Kidney (tissue), 14 donors: ENCODE data around the gene VAT1L. TPM values are rescaled to one million over a fixed set of nuclear protein-coding genes. Genes with fewer than 3 reads are reported as not detected.

Experiments used
- DNase-seq, 5 donors: peaks; one replicate each; pipeline ENCODE4 v3.0.0-alpha.2; 2013 to 2020
- FAIRE-seq: peaks from 2 replicates; lab custom pipeline; 2012; peaks lifted over from hg19 to GRCh38; lab: Jason Lieb, UNC
- H3K27ac ChIP-seq, 2 donors: one replicate each; pipeline ENCODE4 v1.7.0; 2013; ENCODE audit warnings: low read depth in 2 of 2, low read length in 2 of 2, inconsistent platforms in 1 of 2
- H3K27me3 ChIP-seq: one replicate; pipeline ENCODE4 v1.7.1; 2013; ENCODE audit warnings: low read length, inconsistent platforms; ENCODE audit not compliant: control insufficient read depth, insufficient read depth
- H3K36me3 ChIP-seq, 3 donors: one replicate each; pipeline versions ENCODE4 v1.7.0 to v1.7.1; 2013; ENCODE audit warnings: low read length in 3 of 3, control low read depth in 1 of 3, inconsistent platforms in 1 of 3; ENCODE audit not compliant: insufficient read depth in 3 of 3, control insufficient read depth in 2 of 3
- H3K4me1 ChIP-seq, 3 donors: one replicate each; pipeline versions ENCODE4 v1.7.0 to v1.7.1; 2013; ENCODE audit warnings: low read length in 3 of 3, inconsistent platforms in 1 of 3, low read depth in 1 of 3; ENCODE audit not compliant: control insufficient read depth in 2 of 3, insufficient read depth in 2 of 3
- H3K4me3 ChIP-seq, 3 donors: one replicate each; pipeline versions ENCODE4 v1.7.0 to v1.8.1; 2013; ENCODE audit warnings: low read length in 3 of 3, control low read depth in 1 of 3, inconsistent platforms in 1 of 3
- H3K9ac ChIP-seq, 3 donors: one replicate each; pipeline versions ENCODE4 v1.7.0 to v1.7.1; 2013; ENCODE audit warnings: low read length in 3 of 3, control low read depth in 1 of 3, inconsistent platforms in 1 of 3
- H3K9me3 ChIP-seq, 3 donors: one replicate each; pipeline versions ENCODE4 v1.7.0 to v1.7.1; 2013; ENCODE audit warnings: low read length in 3 of 3, control low read depth in 1 of 3, inconsistent platforms in 1 of 3; ENCODE audit not compliant: control insufficient read depth in 2 of 3, insufficient read depth in 1 of 3
- CTCF ChIP-seq: IDR thresholded peaks from 3 replicates; pipeline ENCODE4 v1.5.1; 2012; ENCODE audit warnings: mild to moderate bottlenecking, moderate library complexity, borderline replicate concordance; ENCODE audit not compliant: insufficient read depth; ENCODE audit errors: extremely low read depth
- intact Hi-C: fragments of 100-400 bp; cut with DNase I; formaldehyde crosslinking; loops from one replicate; pipeline ENCODE4 v1.11.1; 2022
- polyA plus RNA-seq: library from polyadenylated mRNA; stranded (reverse); fragments of 350-450 nt; fragmentation: Illumina TruSeq; extraction: RNeasy Lipid Tissue Mini Kit (QIAGEN cat#74804); gene quantifications from one replicate; pipeline ENCODE4 v1.2.3, GENCODE V29; 2014; ENCODE audit warnings: low read depth, low replicate concordance; ENCODE audit not compliant: insufficient read depth
- total RNA-seq: library from RNA; stranded (reverse); fragmentation: NEBNext Ultra II Directional; extraction: Animal tissue kit (Norgen Biotek cat#: 25700); gene quantifications from one replicate; pipeline ENCODE4 v1.2.1, GENCODE V29; 2021
- donor health status: control.
- donor health status: control.
- donor health status: control.
- donor health status: control.
- donor health status: control.
- donor health status: DM: yes; HTN: yes; CAD: no.
- donor health status: Normal renal cell carcinoma (clear cell type).

The VAT1L gene
- total and polyA plus RNA-seq, 2 donors from 2014 or later, result 0.85 to 4.5 TPM

- Histone ChIP-seq H3K36me3 (no peaks in the 10 kb centered on the region), H3K4me3 (no peak overlapping the region), H3K9ac (no peak overlapping the region), H3K9me3 (no peaks in the 10 kb centered on the region), H3K27ac (no peak overlapping the region), H3K27me3 (no peaks in the 10 kb centered on the region), H3K4me1 (peaks cover 0 to 8% (median 2%) of the 10 kb centered on the region in 3 donors)
- TF ChIP-seq CTCF, result no peak
- no peak for FAIRE-seq
- intact Hi-C loops, result no loop called here
- no peak for DNase-seq
These were observed 132.6 kb downstream of the VAT1L start for GRCh38 chr16:77920984-77921383.

- Histone ChIP-seq H3K4me3 (no peak overlapping the region), H3K36me3 (no peaks in the 10 kb centered on the region), H3K9ac (no peak overlapping the region), H3K27ac (no peak overlapping the region), H3K9me3 (no peaks in the 10 kb centered on the region), H3K4me1 (peaks cover 0 to 8% (median 2%) of the 10 kb centered on the region in 3 donors), H3K27me3 (no peaks in the 10 kb centered on the region)
- TF ChIP-seq CTCF, result no peak
- FAIRE-seq (no peak), DNase-seq (no peak)
- intact Hi-C loops, result no loop called here
These were observed 133.9 kb downstream of the VAT1L start for GRCh38 chr16:77922228-77922754.

- no peaks in the 10 kb centered on the region for H3K9me3 ChIP-seq
- intact Hi-C loops, result no loop called here
- no peaks in the 10 kb centered on the region for H3K36me3 ChIP-seq
- H3K27me3 ChIP-seq, result no peaks in the 10 kb centered on the region
- no peak overlapping the region for H3K9ac ChIP-seq
- FAIRE-seq (no peak), DNase-seq (no peak)
- H3K4me3 ChIP-seq, result no peak overlapping the region
- no peak overlapping the region for H3K27ac ChIP-seq
- TF ChIP-seq CTCF, result no peak
- no peaks in the 10 kb centered on the region for H3K4me1 ChIP-seq
These were observed 137.2 kb downstream of the VAT1L start for GRCh38 chr16:77925531-77925930.

- TF ChIP-seq CTCF, result no peak
- intact Hi-C loops, result no loop called here
- DNase-seq (no peak), FAIRE-seq (no peak)
- no peaks in the 10 kb centered on the region for H3K27me3 ChIP-seq
- H3K9me3 ChIP-seq, result no peaks in the 10 kb centered on the region
- H3K9ac ChIP-seq, result no peak overlapping the region
- no peak overlapping the region for H3K4me3 ChIP-seq
- H3K27ac ChIP-seq, result no peak overlapping the region
- no peaks in the 10 kb centered on the region for H3K36me3 ChIP-seq
- no peaks in the 10 kb centered on the region for H3K4me1 ChIP-seq
These were observed 139.7 kb downstream of the VAT1L start for GRCh38 chr16:77928096-77928495.
